SK-MEL-5 (cell line): Measurements from ENCODE around the gene RAB35. TPM values are rescaled to one million over a fixed set of nuclear protein-coding genes. Genes with fewer than 3 reads are reported as not detected.

Source experiments
- DNase-seq: peaks from one replicate; pipeline ENCODE4 v3.0.0-alpha.2; 2016; ENCODE audit warnings: low read depth, low spot score
- in situ Hi-C: cut with HindIII; loops from 2 replicates; pipeline ENCODE4 v1.10.0; 2016; ENCODE audit warnings: low sequenced_read_pairs, high pct_unique_total_duplicates, low pct_unique_long_range_greater_than_20kb
- total RNA-seq: library from RNA; depleted of rRNA; stranded (reverse); fragments of >200 nt; shearing (Covaris generic); gene quantifications from 2 replicates; pipeline ENCODE4 v1.2.3, GENCODE V29; 2014

RAB35 gene
- total RNA-seq, 1 experiment from 2014 or later, result 30.2 TPM

DNA sequence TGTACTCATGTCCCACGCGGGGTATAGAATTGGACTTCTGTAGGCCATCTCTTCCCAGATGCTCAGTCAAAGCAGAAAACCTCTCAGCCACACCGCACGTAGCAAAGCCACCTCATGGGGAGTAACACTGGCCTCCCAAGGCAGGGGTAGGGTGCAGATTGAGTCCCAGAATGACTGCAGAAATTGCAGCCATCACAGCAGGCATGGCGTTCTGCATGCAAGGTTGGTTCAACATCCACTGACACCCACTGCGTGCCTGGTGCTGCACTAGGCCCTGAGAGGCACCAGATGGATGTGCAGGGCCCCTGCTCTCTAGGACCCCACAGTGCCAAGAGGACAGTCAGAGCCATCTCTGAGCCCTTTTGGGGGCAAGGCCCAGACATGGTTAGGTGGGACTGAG is 39.9 kb downstream of the RAB35 start:
- in situ Hi-C loops, result no loop called here
- no peak for DNase-seq

- in situ Hi-C loops, result no loop called here
- DNase-seq, result no peak
Measured at GRCh38 chr12:120075034-120075616, 41.4 kb downstream of the RAB35 start.

DNA sequence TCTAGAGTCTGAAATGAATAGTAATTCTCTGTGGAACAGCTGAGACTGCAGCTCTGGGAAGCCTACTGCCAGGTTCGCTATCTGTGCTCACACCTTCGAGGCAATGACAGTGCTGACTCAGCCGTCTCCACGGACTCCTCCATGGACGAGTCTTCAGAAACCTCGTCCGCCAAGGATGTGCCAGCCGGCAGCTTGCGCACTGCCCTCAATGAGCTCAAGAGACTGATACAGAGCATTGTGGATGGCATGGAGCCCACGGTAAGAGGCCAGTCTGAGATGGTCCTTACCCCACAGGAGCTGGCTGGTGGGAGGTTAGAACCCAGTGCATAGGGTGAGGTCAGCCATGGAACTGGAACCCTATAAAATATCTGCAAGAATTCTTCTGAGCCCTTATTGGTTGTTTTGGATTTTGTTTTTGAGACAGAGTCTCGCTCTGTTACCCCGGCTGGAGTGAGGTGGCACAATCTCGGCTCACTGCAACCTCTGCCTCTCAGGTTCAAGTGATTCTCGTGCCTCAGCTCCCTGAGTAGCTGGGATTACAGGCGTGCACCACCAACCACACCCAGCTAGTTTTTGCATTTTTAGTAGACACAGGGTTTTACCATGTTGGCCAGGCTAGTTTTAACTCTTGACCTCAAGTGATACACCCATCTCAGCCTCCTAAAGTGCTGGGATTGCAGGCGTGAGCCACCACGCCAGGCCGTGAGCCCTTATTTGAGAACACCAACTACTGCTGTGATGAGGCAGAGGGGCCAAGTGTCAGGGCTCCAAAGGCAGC is 43.9 kb downstream of the RAB35 start:
- DNase-seq, result no peak
- in situ Hi-C loops, result no loop called here

DNA sequence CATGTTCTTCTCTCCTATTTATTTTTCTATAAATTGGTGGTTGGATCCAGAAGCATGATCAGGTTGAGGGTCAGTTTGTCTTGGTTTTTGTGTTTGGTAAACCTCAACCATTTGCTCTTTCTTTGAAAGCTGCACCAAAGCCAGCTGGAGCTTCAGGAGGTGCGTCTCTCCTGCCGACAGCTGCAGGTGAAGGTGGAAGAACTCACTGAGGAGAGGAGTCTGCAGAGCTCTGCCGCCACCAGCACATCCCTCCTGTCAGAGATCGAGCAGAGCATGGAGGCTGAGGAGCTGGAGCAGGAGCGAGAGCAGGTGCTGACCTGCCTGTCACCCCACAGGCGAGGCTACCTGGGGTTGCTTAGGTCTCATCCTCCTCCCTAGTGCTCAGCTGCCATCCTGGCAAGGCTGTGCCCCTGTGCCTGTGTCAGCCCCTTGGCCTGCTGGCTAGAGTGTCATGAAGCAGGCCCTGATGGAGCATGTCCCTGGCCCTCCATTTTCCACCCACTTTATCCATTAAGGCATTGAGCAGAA is 45.0 kb downstream of the RAB35 start:
- no peak for DNase-seq
- in situ Hi-C loops, result no loop called here

GRCh38 chr12:120069278-120069677 is 47.3 kb downstream of the RAB35 start:
- in situ Hi-C loops, result no loop called here
- no peak for DNase-seq

DNA sequence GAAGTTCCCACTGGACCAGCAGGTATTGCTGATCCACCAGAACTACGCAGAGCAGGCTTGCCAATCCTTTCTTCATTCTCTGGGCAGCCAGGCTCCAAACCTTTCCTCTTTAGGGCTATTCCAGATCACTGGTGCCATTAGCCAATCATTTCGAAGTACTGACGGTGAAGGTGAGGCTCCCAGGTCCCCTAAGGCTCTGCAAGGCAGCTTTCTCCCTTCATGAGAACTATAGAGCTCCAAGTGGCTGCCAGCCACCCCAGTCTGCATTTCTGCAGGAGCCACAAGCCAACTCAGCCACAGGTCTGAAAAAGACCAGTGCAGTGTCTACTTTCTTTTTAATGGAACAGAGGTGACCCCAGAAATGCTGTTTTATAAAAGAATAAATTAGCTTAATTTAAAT is 48.7 kb downstream of the RAB35 start:
- in situ Hi-C loops, result no loop called here
- DNase-seq, result no peak

DNA sequence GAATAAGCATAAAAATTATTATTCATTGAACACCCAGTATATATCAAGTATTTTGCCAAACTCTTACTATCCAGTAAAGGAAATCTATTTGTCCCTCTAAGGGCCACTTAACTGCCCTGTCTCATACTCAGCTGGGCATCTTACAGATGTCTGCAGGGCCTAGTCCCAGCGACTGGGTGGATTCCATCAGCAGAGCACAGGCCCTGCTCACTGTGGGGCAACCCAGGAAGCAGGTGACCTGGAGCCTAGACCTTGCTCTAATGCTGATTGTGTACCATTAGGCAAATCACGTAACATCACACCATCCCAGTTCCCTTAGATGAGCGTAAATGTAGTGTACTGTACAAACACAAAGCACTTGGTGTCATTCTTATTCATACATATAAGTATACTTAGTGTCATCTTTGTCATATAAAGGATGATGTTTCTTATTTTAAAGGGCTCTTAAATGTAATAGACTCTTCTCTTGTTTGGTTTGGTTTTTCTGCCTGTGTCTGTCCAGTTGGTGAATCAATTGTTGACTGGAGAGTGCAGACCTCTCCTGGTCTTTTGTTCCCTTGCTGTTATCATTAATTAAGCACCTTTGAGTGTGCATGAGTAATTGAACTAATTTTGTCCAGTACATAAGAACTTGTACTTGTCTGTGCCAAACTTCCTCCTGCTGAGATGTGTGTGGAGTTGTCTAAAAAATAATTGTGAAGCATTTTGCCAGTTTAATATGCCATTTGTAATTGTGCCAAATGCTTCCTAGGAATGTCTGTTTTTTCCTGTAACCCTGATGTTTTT is 49.3 kb downstream of the RAB35 start:
- DNase-seq, result no peak

DNA sequence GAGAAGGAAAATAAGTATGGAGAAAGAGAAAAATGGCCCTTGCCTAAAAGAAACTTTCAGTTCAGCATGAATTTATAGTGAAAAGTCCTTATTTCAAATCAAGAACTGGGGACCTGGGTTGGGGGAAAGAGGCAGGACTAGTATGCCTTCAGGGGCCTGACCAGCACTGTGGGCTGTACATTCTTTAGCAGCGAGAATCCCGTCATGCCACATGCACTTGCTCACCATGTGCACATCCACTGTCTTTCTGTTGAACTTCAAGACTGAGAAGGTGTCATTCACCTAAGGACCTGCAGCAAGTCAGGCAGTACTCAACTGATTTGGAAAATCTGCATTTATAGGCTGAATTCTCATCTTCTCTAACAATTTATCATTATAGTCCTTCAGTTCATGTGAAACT is 50.2 kb downstream of the RAB35 start:
- no peak for DNase-seq
- in situ Hi-C loops, result no loop called here

More for the DNA sequence above, 49.3 kb downstream of the RAB35 start:
- in situ Hi-C loops, result no loop called here

DNA sequence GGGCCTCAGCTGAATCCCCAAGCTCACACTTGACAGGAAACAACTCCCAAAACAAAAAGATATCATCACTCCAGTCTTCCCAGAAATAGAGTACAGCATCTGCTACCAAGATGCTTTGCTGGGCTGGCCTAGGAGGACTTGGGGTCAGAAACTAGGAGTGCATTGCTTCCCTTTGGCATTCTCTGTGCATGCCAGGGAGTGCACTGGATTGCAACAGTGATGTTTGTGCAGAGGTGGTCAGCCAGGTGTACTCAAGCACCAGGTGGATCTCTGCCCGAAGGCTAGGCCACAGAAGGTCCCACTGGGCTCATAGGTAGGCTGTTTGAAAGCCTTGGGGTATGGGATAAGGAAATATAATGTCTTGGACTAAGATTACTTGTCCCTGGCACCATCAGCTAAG is 51.1 kb downstream of the RAB35 start:
- DNase-seq, result no peak
- in situ Hi-C loops, result no loop called here

DNA sequence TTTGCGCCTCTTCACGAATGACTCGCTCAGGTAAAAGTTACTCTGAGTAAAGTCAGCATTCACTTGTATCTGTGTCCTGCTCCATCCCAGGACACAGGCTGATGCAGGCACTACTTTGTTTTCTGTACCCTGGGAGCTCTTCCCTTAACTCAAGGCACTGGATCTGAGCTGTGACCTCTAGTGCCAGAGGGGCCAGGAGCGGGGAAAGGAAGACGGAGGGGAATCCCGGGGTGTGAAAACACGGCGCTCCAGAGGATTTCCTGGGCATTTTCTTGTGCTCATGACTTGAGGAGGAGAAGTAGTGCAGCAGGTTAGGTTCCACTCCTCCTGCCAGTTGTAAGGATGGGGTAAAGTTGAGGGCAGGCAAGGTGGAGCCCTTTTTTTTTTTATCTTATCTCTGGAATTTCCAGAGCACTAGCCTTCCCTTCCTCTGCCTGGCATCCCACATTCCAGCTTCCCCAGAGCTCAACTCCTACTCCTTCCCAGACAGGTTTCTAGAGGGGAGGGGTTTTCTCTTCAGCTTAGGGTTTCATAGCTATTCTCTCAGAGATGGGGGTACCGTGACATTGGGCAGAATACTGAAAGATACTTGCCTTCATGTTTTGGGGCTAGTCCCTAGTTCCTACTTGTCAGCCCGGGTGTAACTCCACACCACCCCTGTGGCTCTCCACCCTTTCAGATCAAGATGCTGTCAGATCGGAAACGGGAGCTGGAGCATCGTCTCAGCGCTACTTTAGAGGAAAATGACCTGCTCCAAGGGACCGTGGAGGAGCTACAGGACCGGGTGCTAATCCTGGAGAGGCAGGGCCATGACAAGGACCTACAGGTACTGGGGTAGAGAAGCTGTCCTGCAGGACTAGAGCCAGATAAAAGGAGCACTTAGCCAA is 52.3 kb downstream of the RAB35 start:
- in situ Hi-C loops, result no loop called here
- DNase-seq, result no peak

GRCh38 chr12:120062976-120063579 is 53.5 kb downstream of the RAB35 start:
- in situ Hi-C loops, result no loop called here
- DNase-seq, result peak; percentile 29

DNA sequence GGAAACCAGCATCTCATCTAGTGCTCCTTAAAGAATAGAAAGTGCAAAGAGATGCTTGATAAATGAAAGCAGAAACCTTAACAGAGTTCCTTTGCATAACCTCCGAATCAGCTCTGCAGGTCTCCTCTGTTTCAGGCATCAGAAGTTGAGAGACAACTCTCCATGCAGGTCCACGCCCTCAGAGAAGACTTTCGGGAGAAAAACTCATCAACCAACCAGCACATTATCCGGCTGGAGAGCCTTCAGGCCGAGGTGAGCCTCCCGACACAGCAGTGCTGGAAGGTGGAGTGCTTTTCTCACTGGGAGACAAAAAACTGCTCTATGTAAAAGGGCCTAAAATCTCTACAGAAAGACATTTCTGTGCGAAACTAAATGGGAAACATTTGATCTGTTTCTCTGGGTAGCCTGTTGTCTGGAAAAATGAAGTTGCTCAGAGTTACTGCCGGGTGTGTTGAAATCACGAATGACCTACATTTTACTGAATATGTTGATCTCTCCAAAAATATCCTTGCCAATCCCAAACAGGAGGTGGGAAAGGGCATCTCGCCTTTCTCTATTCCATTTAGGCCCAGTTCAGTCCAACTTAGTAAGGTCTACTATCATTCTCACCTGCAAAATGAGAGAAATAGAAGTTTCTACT is 54.9 kb downstream of the RAB35 start:
- in situ Hi-C loops, result no loop called here
- no peak for DNase-seq

GRCh38 chr12:120060717-120061116 is 55.8 kb downstream of the RAB35 start:
- no peak for DNase-seq
- in situ Hi-C loops, result no loop called here

DNA sequence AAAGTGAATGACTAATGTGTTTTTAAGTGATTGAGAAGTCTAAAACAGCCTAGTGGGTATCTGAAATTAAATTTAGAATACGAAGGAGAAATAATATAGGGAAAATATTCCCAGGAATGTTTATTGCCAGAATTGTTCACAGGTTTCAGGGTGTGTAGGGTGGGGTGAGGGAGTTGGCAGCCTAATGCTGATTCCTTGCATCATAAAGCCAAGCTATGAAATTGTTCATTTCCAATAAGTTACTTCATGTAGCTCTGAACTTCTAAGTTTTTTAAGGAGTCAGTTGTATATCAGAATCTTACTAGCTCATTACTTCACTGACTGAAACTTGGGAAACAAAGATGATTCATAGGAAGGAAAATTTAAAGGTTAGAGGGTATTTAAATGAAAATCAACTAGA is 56.4 kb downstream of the RAB35 start:
- no peak for DNase-seq
- in situ Hi-C loops, result no loop called here

DNA sequence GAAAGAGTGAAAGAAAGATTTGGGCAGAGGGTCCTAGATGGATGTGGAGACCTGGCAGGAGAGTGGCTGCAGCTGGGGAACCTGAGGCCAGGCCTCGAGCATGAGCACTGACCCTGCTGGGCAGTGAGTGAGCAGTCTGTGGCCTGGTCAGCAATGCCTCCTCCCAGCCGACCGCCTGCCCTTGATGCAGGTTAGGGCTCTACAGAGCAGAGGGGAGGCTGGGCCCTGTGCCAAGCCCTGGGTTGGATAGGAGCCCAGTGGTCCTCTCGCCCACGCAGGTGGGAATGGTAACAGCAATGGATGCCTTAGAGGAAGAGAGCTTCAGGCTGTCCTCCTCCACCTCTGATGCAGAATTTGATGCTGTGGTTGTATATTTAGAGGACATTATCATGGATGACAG is 59.8 kb downstream of the RAB35 start:
- DNase-seq, result no peak
- in situ Hi-C loops, result no loop called here

DNA sequence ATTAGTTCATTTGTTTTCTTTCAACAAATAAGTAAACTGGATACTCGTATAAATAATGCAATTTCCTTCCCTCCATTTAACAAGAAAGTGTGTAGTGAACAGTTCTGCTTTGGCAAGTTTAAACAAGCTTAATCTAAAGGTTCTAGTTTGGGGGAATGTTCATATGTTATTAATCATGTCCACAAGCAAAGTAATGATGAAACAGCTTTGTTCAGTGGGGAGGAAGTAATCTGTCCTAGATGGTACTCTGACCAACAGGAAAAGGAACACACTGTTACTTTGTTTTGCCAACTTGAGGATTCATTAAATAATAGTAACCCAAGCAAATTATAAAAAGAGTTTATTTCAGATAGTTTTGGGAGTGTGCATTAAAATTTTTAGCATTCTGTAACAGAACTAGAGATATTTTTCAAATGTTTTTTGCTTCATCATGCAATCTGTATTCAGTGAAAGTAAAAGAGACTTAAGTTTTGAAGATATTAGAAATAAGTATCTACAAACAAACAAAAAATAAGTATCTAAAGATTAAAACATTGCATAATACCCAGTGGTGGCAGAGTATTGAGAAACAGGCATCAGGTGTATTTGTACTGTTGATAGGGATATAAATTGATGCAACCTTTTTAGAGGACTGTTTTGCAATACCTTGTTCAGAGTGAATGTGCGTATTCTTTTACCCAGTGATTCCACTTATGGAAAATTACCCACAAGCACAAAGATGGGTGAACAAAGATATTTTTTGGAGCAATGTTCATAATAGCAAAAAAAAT is 61.1 kb downstream of the RAB35 start:
- DNase-seq, result no peak
- in situ Hi-C loops, result no loop called here
